Measurements from ENCODE around the gene CYP4F12.
"Not testable (repeated sequence)": the region's sequence is repeated elsewhere in the genome, so short reads cannot be mapped to it uniquely, and the experiment has no call there.

The CYP4F12 gene

DNA sequence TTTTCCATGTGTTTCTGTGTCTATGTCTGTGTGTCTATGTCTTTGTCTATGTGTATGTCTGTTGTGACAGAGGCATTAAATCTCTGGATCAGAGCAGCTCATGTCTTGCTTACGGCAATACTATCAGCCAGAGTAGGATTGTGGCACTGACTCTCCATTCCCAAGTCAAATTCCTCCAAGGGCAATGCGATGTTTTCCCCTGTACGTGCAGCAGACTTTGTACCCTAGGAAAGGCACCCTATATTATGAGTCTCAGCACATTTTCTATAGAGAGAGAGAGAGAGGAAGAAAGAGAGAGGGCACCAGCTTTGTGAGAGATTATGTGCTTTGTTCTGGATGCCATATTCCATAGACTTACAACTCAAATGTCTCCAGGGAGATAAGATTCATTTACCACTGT lies 21.1 kb upstream of the CYP4F12 start:
- DNase-seq = no peak

- no peak for DNase-seq
Measured at GRCh38 chr19:15652559-15653278, 20.2 kb upstream of the CYP4F12 start.

GRCh38 chr19:15656467-15656866 lies 16.4 kb upstream of the CYP4F12 start:
- DNase-seq = no peak

DNA sequence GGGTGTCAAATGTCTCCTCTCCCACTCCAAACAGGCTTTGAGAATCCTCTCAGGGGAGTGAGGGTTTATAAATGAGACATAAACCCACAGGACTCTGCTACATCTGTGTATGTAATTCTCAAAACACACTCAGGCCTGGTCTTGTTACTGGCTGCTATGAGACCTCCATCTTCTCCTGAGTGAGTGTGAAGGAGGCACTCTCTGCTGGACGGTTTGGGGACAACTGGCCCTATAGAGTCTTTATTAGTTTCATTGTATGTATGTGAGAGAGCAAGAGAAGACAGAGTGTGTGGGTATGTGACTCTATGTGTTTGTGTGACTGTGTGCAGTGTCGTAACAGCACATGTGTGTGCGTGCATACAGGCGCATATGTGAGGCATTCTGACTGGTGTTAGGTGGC lies 9.6 kb upstream of the CYP4F12 start:
- DNase-seq = no peak

DNA sequence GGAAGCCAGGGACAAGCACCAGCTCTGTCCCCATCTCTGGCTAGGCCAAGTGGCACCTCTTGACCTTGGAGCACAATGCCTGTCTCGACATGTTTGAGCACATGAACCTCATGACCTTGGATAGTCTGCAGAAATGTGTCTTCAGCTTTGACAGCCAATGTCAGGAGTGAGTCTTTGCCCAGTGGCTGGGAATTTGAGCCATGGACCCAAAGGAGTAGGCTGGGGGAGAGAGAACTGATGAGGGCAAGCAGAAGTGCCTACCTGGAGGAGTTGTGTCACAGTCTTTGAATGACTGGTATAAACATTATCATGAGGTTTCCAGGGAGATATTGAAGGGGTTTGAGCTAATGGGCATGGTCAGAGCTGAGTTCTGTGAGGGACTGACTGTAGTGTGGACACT lies 6.7 kb upstream of the CYP4F12 start:
- DNase-seq = no peak

DNA sequence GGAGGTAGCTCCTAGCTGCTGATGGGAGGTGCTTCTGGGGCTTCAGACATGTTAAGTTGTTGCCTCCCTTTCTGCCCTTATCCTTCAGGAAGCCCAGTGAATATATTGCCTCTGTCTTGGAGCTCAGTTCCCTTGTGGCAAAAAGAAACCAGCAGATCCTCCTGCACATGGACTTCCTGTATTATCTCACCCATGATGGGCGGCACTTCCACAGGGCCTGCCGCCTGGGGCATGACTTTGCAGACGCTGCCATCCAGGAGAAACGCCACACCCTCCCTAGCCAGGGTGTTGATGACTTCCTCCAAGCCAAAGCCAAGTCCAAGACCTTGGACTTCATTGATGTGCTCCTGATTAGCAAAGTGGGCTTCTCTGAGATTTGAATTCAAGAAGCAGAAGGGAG lies 6.0 kb upstream of the CYP4F12 start:
- DNase-seq = no peak

DNA sequence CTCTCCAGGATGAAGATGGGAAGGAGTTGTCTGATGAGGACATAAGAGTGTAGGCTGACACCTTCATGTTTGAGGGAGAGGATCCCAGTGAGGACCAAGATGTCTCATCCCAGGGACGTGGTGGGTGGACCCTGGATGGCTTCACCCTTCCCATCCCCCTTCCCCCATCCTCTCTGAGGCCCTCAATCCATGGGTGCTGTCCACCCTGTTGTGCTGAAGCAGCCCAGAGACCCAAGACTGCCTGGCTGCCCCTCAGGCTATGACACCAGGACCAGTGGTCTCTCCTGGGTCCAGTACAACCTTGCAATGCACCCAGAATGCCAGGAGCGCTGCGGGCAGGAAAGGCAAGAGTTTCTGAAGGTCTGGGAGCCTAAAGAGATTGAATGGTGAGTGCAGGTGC lies 3.4 kb upstream of the CYP4F12 start:
- no peak for DNase-seq

DNA sequence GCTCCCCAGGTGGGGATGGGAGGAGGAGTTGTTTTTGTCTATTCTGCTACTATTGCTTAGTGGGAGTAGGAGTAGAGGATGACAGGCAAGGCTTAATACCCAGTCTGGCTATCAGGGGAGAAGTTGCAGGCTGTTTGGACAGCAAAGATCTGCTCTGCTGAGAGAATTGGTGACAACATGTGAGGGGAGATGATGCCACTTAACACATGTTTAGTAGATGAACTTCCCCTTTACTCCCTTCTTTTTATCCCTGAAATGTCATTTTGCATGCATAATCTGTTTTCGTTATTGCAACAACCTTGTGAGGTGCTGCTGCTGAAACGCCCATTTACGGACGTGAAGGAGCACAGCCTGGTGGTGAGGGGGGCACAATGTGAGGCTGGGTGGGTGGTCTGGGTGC lies 3.0 kb upstream of the CYP4F12 start:
- no peak for DNase-seq

GRCh38 chr19:15671237-15671821 lies 1.6 kb upstream of the CYP4F12 start:
- no peak for DNase-seq

DNA sequence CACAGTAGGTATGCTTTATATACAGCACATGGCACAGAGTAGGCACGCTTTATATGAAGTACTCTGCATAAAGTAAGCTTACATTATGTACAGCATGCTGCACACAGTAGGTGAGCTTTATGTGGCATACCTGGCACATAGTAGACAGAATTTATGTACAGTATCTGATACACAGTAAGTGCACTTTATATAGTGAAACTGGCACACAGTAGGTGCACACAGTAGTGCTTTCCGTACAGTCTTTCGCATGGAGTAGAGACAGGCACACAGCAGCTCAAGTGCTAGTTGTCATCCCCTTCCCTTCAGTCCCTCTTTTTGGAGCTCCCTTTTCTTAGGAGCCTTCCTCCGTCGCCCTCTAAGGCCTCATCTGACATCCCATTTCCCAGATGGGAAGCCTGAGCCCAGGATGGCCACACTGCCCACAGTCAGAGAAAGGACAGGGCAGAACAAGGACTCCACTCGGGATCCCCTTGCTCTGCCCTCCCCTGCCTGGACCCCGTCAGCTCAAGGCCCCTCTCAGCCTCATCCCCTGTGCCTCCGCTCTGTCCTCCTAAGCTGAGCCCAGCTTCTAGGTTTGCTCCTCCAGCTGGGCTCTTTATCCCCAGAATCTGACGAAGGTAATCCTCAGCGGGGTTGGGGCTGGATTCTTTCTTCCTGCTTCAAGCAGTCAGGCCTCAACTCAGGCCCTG lies 852 bp upstream of the CYP4F12 start:
- no peak for DNase-seq

GRCh38 chr19:15673176-15673654 lies 328 bp downstream of the CYP4F12 start:
- DNase-seq = no peak

- DNase-seq = no peak
Measured at GRCh38 chr19:15675560-15675959, 2.7 kb downstream of the CYP4F12 start.

DNA sequence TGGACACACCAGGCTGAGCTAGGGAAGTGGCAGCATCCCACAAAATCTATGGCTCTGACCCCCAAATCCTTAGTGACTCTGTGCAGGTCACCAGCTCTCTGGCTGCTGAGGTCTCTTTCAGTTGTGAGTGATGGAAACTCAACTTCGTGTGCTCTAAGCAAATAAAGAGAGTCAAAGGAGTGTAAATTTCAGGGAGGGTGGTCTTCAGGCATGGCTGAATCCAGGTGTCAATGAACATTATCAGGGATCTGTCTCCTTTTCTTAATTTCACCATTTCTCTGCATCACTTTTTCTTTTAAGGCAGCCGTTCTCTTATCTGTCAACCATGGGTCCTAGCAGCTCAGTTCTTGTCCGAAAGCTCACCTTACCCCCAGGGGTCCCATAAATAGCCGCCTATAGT lies 6.2 kb downstream of the CYP4F12 start:
- no peak for DNase-seq

GRCh38 chr19:15679865-15680264 lies 7.0 kb downstream of the CYP4F12 start:
- not testable (repeated sequence) for DNase-seq

DNA sequence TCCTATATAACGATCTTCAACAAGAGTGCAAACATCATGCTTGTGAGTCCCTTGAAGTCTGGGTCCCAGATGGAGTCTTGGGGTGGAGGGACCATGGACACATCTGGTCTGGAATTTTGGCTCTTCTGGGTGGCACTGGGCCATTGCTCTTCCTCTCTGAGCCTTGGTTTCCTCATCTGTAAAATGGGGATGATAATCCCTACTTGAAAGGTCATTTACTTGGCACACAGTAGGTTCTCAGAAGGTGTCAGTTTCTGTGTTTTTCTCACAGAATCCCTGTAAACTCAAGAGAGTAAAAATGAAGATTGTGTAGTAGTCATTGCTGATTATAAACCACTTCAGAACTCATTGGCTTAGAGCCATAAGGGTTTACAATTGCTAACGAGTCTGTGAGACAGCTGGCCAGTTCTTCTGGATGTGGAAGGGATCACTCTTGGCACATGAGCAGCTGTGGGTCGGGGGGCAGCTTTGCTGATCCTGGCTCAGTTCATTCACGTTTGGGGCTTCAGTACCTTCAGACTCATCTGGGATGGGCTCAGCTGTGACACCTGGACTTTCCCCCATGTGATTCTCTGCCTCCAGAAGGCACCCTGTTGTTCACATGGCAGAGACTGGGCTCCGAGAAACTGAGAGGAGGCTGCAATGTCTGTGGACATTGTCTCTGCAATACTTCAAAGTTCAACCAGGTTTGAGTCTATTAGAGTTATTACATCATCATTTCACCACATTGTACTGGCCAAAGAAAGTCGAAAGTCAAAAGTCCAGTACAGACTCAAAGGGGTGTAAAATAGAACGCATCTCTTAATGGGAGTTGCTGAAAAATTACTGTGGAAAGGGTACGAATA lies 7.8 kb downstream of the CYP4F12 start:
- no peak for DNase-seq

GRCh38 chr19:15683411-15683810 lies 10.5 kb downstream of the CYP4F12 start:
- DNase-seq = no peak

DNA sequence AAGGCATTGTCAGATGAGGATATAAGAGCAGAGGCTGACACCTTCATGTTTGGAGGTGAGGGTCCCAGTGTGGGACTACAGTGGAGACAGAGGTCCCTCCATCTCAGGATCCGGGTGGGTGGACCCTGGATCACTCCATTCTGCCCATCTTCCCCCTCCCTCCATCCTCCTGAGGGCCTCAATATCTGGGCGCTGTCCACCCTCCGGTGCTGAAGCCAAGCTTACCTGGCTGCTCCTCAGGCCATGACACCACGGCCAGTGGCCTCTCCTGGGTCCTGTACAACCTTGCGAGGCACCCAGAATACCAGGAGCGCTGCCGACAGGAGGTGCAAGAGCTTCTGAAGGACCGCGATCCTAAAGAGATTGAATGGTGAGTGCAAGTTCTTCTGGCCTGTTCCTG lies 11.9 kb downstream of the CYP4F12 start:
- no peak for DNase-seq

GRCh38 chr19:15696654-15697194 lies 23.8 kb downstream of the CYP4F12 start:
- no peak for DNase-seq

DNA sequence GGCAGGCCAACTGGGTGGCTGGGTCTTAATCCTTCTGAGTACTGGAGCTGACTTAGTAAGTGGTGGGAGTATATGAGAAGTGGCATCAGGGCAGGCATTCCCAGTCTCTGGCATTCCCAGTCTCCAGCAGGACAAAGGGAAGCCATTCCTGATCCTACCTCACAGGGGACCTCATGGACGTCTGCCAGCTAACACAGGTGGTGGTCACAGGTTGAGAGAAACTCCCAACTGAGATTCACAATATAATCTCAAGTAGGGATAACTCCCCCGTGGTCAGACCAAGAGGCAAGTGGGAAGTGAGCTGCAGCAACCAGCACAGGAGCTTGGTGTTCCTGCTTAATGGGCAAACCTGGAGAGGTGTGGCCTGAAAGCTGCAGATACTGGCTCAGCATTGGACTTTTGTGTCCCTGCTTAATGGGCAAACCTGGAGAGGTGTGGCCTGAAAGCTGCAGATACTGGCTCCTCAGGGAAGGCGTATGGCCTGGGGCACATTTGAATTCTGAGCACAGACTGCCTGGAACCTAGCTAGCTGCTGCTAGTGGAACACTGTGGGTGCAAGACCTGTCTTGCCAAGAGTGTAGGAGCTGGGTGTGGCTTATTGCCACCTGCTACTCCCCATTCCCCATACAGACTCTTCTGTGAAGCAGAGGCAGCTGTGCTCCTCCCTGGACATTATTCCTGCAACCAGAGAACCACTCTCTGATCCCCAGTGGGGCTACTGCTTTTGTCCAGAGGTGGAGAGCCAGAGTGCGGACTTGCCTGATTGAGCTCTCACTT lies 29.1 kb downstream of the CYP4F12 start:
- DNase-seq = no peak

DNA sequence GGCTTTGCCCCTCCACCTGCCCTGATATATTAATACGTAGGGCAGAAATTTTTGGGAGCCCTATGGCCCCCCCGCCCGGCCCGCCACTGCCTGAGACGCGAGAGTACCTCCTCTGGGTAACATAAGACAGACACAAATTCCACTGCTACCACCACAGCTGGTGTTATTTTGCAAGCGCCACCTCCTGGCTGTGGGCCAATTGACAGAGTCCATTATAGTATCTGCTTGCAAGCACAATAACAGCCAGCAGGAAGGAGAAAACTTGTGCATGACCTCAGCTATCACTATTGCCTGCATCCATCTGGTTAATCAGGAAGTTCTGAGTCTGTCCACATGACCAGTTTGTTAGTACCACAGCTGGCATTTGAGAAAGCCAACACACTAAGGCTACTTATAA lies 29.6 kb downstream of the CYP4F12 start:
- no peak for DNase-seq

DNA sequence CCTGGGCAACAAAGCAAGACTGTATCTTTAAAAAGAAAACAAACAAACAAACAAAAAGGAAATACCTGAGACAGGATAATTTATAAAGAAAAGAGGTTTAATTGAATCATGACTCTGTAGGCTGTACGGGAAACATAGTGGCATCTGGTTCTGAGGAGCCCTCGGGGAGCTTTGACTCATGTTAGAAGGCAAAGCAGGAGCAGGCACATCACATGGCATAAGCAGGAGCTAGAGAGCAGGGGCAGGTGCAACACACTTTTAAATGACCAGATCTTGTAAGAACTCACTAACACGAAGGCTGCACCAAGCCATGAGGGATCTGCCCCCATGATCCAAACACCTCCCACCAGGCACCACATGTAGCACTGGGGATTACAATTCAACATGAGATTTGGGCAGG lies 41.8 kb downstream of the CYP4F12 start:
- no peak for DNase-seq

DNA sequence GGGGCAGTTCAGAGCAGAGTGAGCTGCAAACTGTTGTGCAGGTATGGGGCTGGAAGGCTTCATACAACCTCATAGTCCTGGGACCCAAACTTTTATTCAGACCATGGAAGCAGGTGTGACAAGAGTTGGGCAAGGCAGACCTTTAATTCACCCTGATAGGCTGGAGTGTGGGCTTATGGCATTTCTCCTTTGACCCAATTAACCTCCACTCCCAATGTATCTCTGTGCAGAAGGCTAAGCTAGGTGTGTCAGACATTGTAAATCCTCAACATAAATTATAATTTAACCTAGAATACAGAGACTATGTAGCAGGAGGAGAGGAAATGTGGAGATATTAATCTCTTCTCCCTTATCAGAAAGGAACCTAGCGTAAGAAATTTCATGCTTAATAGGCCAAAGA lies 42.8 kb downstream of the CYP4F12 start:
- no peak for DNase-seq
